Measurements from ENCODE around the gene ITGA1. TPM values are rescaled to one million over a fixed set of nuclear protein-coding genes. Genes with fewer than 3 reads are reported as not detected.
"Not testable (repeated sequence)": the region's sequence is repeated elsewhere in the genome, so short reads cannot be mapped to it uniquely, and the experiment has no call there.

ITGA1 gene
- total RNA-seq, 1 donor from 2014 or later: 0.59 TPM

DNA sequence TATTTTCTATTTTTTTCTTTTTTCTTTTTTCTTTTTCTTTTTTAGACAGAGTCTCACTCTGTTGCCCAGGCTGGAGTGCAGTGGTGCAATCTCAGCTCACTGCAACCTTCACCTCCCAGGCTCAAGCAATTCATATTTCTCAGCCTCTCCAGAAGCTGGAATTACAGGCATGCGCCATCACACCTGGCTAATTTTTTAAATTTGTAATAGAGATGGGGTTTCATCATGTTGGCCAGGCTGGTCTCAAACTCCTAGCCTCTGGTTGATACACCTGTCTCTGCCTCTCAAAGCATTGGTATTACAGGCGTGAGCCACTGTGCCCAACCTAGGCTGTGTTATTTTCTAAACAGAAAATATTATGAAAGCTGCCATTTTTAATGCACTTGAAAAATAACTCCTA, 78.3 kb downstream of the ITGA1 start:
- DNase-seq (ENCODE audit: low spot score); H3K9me3 Mint-ChIP-seq; H3K27ac Mint-ChIP-seq; H3K36me3 Mint-ChIP-seq (ENCODE audit: low read depth); intact Hi-C loops (cut with micrococcal nuclease); H3K4me3 Mint-ChIP-seq (ENCODE audit: low read depth); H3K4me1 Mint-ChIP-seq (ENCODE audit: low read depth): not testable (repeated sequence)
- peaks cover 14% of the 10 kb centered on the region for H3K27me3 Mint-ChIP-seq (ENCODE audit: low read depth)

DNA sequence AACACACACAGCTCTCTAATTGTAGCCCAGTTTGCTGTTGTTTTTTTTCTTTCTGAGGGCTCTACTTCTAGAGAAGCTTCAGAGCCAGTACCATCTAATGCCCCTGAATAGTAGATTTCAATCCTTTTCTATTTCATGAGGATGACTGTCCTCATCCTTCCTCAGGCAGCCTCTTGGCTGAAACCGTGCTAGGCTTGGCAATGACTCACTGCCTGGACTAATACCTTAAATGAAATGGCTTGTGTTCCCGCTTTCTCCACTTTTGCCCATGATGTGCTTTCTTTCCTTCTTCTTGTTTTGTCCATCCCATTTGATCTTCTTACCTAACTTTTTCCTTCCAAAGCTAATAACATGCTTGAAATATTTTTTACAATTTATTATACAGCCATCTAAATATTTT, 80.1 kb downstream of the ITGA1 start:
- Mint-ChIP-seq H3K4me3 (ENCODE audit: low read depth) (no peak overlapping the region), H3K4me1 (ENCODE audit: low read depth) (no peaks in the 10 kb centered on the region), H3K27ac (no peak overlapping the region), H3K36me3 (ENCODE audit: low read depth) (no peaks in the 10 kb centered on the region), H3K27me3 (ENCODE audit: low read depth) (peaks cover 19% of the 10 kb centered on the region), H3K9me3 (no peaks in the 10 kb centered on the region)
- no peak for DNase-seq (ENCODE audit: low spot score)
- intact Hi-C loops (cut with micrococcal nuclease): no loop called here

DNA sequence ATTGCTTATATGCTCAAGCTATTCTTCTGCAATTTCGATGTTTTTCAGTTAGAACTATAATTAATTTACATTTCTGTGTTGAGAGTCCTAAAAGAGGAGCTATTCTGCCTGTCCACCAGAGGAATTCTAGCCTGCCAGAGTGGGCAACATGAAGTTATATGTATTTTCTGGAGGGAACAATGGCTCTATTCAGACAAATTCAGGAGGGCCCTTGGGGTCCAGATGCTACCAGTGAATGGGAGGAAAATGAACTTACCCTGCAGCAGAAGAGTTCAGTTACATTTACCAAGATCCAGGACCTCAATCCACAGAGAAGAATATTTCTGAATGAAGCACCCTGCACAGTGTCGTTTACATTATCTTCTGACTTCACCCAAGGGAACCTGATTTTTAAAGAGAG, 80.7 kb downstream of the ITGA1 start:
- Mint-ChIP-seq H3K36me3 (ENCODE audit: low read depth) (no peaks in the 10 kb centered on the region), H3K27ac (no peak overlapping the region), H3K4me1 (ENCODE audit: low read depth) (no peaks in the 10 kb centered on the region), H3K4me3 (ENCODE audit: low read depth) (no peak overlapping the region), H3K9me3 (no peaks in the 10 kb centered on the region), H3K27me3 (ENCODE audit: low read depth) (peaks cover 20% of the 10 kb centered on the region)
- intact Hi-C loops (cut with micrococcal nuclease): no loop called here
- no peak for DNase-seq (ENCODE audit: low spot score)

DNA sequence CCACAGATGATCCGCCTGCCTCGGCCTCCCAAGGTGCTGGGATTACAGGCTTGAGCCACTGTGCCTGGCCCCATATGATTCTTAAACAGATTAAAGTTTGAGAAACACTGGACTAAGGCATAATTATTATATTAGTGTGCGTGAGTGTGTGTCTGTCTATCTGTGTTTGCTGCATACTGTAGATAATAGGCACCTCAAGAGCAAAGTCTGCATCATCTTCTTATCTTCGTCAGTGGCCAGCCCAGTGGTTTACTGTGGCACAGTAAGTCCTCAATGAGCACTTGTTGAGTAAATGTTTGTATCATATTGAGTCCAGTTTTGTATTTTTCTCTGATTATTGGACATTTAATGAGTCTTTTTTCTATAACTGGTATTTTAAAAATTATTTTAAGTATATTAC, 81.7 kb downstream of the ITGA1 start:
- H3K36me3 Mint-ChIP-seq (ENCODE audit: low read depth): no peaks in the 10 kb centered on the region
- no peak overlapping the region for H3K27ac Mint-ChIP-seq
- DNase-seq (ENCODE audit: low spot score): no peak
- H3K27me3 Mint-ChIP-seq (ENCODE audit: low read depth): peaks cover 18% of the 10 kb centered on the region
- no peak overlapping the region for H3K4me3 Mint-ChIP-seq (ENCODE audit: low read depth)
- H3K9me3 Mint-ChIP-seq: no peaks in the 10 kb centered on the region
- H3K4me1 Mint-ChIP-seq (ENCODE audit: low read depth): no peaks in the 10 kb centered on the region
- intact Hi-C loops (cut with micrococcal nuclease): no loop called here

DNA sequence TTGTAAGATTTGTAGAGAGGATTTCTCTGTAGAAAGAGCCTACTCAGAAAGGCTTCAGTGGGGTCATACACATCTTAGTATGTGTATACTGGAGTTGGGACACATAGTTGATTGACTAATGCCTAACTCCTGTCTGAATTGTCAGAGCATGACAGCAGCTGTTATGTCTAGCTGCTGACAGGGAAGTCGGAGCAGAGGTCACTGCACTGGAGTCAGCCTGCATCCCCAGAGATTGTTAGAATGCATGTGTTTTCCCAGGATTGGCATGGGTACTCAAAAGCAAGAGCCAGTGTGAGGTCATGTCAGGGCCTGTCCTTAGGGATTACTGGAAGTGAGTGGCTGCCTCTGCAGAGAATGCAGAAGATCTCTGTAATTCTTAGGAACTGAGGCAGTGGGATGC, 82.7 kb downstream of the ITGA1 start:
- no peak for DNase-seq (ENCODE audit: low spot score)
- intact Hi-C loops (cut with micrococcal nuclease): no loop called here
- H3K4me1 Mint-ChIP-seq (ENCODE audit: low read depth): no peaks in the 10 kb centered on the region
- peaks cover 21% of the 10 kb centered on the region for H3K27me3 Mint-ChIP-seq (ENCODE audit: low read depth)
- no peak overlapping the region for H3K27ac Mint-ChIP-seq
- H3K9me3 Mint-ChIP-seq: no peaks in the 10 kb centered on the region
- no peaks in the 10 kb centered on the region for H3K36me3 Mint-ChIP-seq (ENCODE audit: low read depth)
- H3K4me3 Mint-ChIP-seq (ENCODE audit: low read depth): no peak overlapping the region

DNA sequence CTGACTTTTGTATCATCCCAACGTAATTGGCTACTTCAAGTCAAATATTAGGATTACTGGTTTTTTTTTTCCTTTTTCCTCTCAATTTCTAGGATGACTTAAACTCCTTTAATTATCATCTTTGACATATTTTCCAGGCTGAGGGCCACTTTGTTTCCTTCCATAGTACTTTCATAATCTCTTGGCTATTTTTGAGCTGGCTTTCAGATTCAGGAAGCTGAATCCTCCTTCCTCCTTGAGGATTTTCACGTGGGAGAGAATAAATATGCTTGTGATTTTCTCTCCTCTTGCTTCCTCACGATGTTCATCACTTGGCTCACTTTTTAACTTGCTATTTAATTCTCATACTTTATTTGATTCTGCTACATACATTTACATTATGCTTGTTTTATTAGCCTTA, 88.1 kb downstream of the ITGA1 start:
- no peak for DNase-seq (ENCODE audit: low spot score)
- Mint-ChIP-seq H3K27ac (no peak overlapping the region), H3K9me3 (no peaks in the 10 kb centered on the region), H3K4me3 (ENCODE audit: low read depth) (no peak overlapping the region), H3K27me3 (ENCODE audit: low read depth) (peaks cover 29% of the 10 kb centered on the region), H3K36me3 (ENCODE audit: low read depth) (no peaks in the 10 kb centered on the region), H3K4me1 (ENCODE audit: low read depth) (no peaks in the 10 kb centered on the region)
- intact Hi-C loops (cut with micrococcal nuclease): no loop called here

DNA sequence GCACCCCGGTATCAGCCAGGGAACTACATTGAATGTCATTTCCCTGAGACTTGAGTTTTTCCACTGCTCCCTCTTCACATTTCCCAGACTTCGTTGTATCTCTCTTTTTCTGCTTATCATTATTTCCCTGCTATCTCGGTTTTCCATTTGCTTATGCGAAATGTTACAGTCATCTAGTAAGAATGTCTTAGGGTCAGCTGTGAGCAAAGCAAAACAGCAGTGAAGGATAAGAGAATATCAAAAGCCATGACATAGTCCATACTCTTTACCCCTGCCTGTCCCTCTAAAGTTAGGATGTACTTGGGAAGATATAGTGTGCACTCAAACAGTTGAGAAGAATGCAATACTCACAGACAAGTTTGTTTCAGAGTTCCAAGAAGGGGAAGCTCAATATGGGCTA, 88.7 kb downstream of the ITGA1 start:
- no peak for DNase-seq (ENCODE audit: low spot score)
- Mint-ChIP-seq H3K9me3 (no peaks in the 10 kb centered on the region), H3K36me3 (ENCODE audit: low read depth) (no peaks in the 10 kb centered on the region), H3K27ac (no peak overlapping the region), H3K4me1 (ENCODE audit: low read depth) (no peaks in the 10 kb centered on the region), H3K4me3 (ENCODE audit: low read depth) (no peak overlapping the region), H3K27me3 (ENCODE audit: low read depth) (peaks cover 27% of the 10 kb centered on the region)
- intact Hi-C loops (cut with micrococcal nuclease): no loop called here

DNA sequence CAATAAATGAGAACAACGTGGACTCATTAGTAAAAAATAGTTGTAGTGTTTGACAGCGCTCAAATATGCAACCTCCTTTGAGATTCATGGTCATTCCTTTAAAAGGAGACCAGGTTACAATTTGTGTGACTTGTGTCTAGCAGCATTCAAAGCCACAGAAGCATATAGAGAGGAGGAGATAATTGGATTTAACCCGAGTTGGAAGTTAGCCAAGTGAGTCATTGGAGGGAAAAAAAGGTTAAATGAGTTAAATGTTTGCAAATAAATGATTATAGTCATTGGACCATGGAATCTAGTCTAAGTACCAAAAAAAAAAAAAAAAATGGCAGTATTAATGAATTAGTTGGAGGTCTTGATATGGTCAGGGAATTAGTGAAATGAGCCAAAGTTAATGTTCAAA, 90.9 kb downstream of the ITGA1 start:
- H3K27me3 Mint-ChIP-seq (ENCODE audit: low read depth): peaks cover 29% of the 10 kb centered on the region
- intact Hi-C loops (cut with micrococcal nuclease): no loop called here
- H3K4me1 Mint-ChIP-seq (ENCODE audit: low read depth): no peaks in the 10 kb centered on the region
- no peaks in the 10 kb centered on the region for H3K36me3 Mint-ChIP-seq (ENCODE audit: low read depth)
- DNase-seq (ENCODE audit: low spot score): no peak
- no peak overlapping the region for H3K4me3 Mint-ChIP-seq (ENCODE audit: low read depth)
- no peaks in the 10 kb centered on the region for H3K9me3 Mint-ChIP-seq
- no peak overlapping the region for H3K27ac Mint-ChIP-seq

DNA sequence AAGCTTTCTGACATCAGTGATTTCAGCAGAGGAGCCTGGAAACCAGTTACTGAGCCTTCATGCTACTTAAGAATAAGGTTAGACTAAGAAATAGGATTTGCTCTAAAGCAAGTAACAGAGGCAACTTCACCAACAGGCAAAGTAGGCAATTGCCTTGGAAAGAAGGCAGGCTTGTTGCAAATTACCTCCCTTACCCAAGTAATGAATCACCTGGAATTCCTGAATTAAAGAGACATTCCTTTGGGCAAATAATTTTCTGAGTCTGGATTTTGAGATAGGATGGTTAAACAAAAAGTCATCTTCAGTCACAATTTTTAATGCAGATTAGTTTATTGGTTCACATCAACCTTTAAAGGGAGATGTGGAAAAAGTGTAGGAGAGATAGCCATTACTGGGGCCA, 92.8 kb downstream of the ITGA1 start:
- H3K36me3 Mint-ChIP-seq (ENCODE audit: low read depth): no peaks in the 10 kb centered on the region
- no peaks in the 10 kb centered on the region for H3K9me3 Mint-ChIP-seq
- H3K4me1 Mint-ChIP-seq (ENCODE audit: low read depth): no peaks in the 10 kb centered on the region
- intact Hi-C loops (cut with micrococcal nuclease): no loop called here
- peaks cover 24% of the 10 kb centered on the region for H3K27me3 Mint-ChIP-seq (ENCODE audit: low read depth)
- no peak overlapping the region for H3K27ac Mint-ChIP-seq
- no peak for DNase-seq (ENCODE audit: low spot score)
- H3K4me3 Mint-ChIP-seq (ENCODE audit: low read depth): no peak overlapping the region

DNA sequence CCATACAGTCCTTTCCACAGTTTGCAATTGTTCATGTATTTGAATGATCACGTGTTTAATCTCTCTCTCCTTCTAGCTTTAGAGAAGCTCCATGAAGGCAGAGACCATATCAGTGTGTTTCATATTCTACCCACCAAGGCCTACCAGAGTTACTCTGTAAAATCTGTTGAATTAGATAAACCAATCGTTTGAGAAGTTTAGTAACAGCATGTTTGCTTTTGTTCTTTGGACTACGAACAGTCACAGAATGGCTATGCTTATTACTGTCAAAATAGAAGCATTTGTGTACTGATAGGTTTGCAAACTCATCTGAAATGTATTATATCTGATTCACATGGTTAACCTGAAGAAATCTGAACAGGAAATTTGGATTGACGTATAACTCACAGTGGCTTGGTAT, 93.8 kb downstream of the ITGA1 start:
- Mint-ChIP-seq H3K4me1 (ENCODE audit: low read depth) (no peaks in the 10 kb centered on the region), H3K9me3 (no peaks in the 10 kb centered on the region), H3K4me3 (ENCODE audit: low read depth) (no peak overlapping the region), H3K27me3 (ENCODE audit: low read depth) (peaks cover 21% of the 10 kb centered on the region), H3K27ac (no peak overlapping the region), H3K36me3 (ENCODE audit: low read depth) (no peaks in the 10 kb centered on the region)
- no peak for DNase-seq (ENCODE audit: low spot score)
- intact Hi-C loops (cut with micrococcal nuclease): no loop called here

DNA sequence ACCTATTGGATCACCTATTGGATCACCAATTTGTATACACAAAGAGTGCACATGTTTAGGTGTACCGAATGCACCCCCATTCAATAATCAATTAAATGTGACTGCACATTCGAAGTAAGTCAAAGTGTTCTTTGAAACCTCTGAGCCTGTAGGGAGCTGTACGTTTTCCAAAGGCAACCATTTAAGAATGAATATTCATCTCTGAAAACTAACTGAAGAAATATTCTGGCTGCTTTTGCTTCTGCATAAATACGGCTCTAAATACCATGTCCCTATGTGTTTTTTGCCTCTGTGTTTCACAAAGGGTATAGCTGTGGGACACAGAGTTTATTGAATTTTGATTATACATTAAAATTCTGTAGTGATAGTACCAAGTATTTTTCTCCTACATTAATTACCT, 95.4 kb downstream of the ITGA1 start:
- DNase-seq (ENCODE audit: low spot score): no peak
- Mint-ChIP-seq H3K9me3 (no peaks in the 10 kb centered on the region), H3K36me3 (ENCODE audit: low read depth) (no peaks in the 10 kb centered on the region), H3K4me1 (ENCODE audit: low read depth) (no peaks in the 10 kb centered on the region), H3K27ac (no peak overlapping the region), H3K4me3 (ENCODE audit: low read depth) (no peak overlapping the region), H3K27me3 (ENCODE audit: low read depth) (peaks cover 12% of the 10 kb centered on the region)
- intact Hi-C loops (cut with micrococcal nuclease): no loop called here

DNA sequence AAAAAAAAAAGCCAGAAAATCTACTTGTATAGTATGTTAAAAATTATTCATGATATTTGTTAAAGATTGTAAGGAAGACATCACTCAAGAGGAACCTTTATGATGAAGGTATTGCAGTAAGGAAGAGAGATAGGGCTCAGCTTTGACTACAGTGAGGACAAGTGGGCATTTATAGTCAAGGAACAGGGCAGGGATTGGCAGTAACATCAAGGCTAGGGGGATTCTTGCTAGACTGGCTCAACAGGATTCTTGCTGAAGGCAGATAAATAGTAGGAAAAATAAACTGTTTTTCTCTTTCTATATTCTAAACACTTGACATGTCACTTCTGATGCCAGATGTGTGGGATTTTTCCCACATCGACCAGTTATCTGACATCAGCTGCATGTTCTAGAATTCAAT, 96.7 kb downstream of the ITGA1 start:
- Mint-ChIP-seq H3K27ac (no peak overlapping the region), H3K9me3 (no peaks in the 10 kb centered on the region), H3K27me3 (ENCODE audit: low read depth) (peaks cover 6% of the 10 kb centered on the region), H3K4me3 (ENCODE audit: low read depth) (no peak overlapping the region), H3K36me3 (ENCODE audit: low read depth) (no peaks in the 10 kb centered on the region), H3K4me1 (ENCODE audit: low read depth) (no peaks in the 10 kb centered on the region)
- DNase-seq (ENCODE audit: low spot score): no peak
- intact Hi-C loops (cut with micrococcal nuclease): no loop called here

DNA sequence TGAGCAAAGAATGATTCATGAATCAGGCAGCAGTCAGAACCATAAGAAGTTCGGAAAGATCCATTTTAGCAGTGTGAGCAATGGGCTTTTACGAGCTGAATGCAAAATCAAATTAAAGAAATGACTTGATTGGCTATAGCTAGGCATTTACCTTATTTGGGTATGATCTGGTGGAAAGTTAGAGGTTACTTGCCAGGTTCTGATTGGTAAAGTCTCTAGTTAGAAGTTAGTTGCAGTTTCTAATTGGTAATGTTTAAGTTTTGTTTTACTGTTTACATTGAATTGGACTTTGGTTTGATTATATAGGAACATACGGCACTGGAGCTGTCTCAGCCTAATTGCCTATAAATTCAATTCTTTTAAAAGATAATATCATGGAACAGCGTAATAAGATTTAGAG, 97.9 kb downstream of the ITGA1 start:
- Mint-ChIP-seq H3K4me1 (ENCODE audit: low read depth) (no peaks in the 10 kb centered on the region), H3K9me3 (no peaks in the 10 kb centered on the region), H3K36me3 (ENCODE audit: low read depth) (no peaks in the 10 kb centered on the region), H3K27me3 (ENCODE audit: low read depth) (peaks cover 6% of the 10 kb centered on the region), H3K27ac (no peak overlapping the region), H3K4me3 (ENCODE audit: low read depth) (no peak overlapping the region)
- DNase-seq (ENCODE audit: low spot score): no peak
- intact Hi-C loops (cut with micrococcal nuclease): no loop called here

DNA sequence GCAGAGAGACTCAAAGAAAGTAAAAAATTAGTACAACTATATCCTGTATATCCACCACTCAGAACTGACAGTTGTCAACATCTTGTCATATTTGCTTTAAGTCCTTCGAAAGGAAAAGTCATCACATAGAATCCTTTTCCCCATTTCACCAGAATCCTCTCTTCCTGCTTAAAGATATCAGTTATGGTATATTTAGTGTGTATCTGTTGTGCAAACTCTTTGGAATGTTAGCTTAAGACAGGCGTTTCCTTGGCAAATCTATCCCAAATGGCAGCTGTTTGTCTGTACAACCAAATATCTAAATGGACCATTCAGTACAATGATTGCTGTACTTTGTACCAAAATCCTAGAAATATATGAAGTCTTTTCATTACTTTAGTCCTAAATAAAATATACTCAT, 98.5 kb downstream of the ITGA1 start:
- no peak overlapping the region for H3K27ac Mint-ChIP-seq
- intact Hi-C loops (cut with micrococcal nuclease): no loop called here
- DNase-seq (ENCODE audit: low spot score): no peak
- no peak overlapping the region for H3K4me3 Mint-ChIP-seq (ENCODE audit: low read depth)
- H3K27me3 Mint-ChIP-seq (ENCODE audit: low read depth): peaks cover 10% of the 10 kb centered on the region
- no peaks in the 10 kb centered on the region for H3K9me3 Mint-ChIP-seq
- no peaks in the 10 kb centered on the region for H3K4me1 Mint-ChIP-seq (ENCODE audit: low read depth)
- no peaks in the 10 kb centered on the region for H3K36me3 Mint-ChIP-seq (ENCODE audit: low read depth)

Data from activated T-helper 2 cell treated with anti-CD3 and anti-CD28 coated beads, Interferon-gamma antibody, Interleukin-2, Interleukin-4, amounts not matched to agents 10 μg/mL and 5 μg/mL and 100 μg/mL, durations not matched to agents 14 hours and 24 hours and 36 hours (primary cell).